ENCODE measurements around the gene DGKE. TPM values are rescaled to one million over a fixed set of nuclear protein-coding genes. Genes with fewer than 3 reads are reported as not detected.

Gene DGKE
- total RNA-seq, 4 donors from 2014 or later: 1.7 to 10.7 (median 7.9) TPM

DNA sequence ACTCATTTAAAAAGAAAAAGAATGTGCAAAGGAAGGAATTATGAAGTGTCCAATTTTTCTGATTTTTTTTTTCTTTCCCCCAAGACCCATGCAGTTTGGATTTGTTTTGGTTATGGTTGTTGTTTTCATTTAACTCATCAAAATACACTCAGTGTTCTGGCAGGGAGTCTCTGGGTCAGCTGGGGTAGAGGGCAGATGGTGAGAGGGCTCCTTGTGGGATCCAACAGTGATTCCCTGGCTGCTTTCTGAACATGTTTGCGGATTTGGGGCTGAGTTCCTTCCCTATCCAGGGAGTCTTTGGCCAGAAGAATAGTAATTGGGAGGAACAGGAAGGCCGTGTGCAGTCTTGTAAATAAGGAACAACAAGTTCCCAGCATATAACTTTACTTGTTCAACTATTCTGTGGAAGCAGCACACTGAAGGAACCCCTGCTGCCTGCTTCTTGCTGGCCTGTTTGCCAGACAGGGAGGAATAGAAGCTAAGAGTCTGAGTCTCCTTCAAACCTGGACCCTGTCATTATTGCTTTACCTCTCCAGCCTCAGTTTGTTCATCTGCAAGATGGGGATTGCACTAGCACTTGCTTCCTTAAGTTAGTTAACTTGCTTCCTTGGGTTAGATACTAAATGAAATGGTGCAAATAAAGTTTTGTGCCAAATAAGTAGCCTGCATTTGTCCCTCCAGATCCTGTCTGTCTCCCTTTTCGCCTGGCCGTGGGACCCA is 32.3 kb upstream of the DGKE start:
- Histone ChIP-seq H3K36me3 (no peaks in the 10 kb centered on the region), H3K27ac (no peak overlapping the region), H3K4me1 (peaks cover 0 to 26% (median 6%) of the 10 kb centered on the region in 3 donors), H3K4me3 (no peak overlapping the region), H3K9me3 (no peaks in the 10 kb centered on the region), H3K27me3 (no peaks in the 10 kb centered on the region)
- 85 to 87% methylated on average over 4 of the region's 4 CpGs for WGBS, 2 donors
- TF ChIP-seq, protein P1, sequence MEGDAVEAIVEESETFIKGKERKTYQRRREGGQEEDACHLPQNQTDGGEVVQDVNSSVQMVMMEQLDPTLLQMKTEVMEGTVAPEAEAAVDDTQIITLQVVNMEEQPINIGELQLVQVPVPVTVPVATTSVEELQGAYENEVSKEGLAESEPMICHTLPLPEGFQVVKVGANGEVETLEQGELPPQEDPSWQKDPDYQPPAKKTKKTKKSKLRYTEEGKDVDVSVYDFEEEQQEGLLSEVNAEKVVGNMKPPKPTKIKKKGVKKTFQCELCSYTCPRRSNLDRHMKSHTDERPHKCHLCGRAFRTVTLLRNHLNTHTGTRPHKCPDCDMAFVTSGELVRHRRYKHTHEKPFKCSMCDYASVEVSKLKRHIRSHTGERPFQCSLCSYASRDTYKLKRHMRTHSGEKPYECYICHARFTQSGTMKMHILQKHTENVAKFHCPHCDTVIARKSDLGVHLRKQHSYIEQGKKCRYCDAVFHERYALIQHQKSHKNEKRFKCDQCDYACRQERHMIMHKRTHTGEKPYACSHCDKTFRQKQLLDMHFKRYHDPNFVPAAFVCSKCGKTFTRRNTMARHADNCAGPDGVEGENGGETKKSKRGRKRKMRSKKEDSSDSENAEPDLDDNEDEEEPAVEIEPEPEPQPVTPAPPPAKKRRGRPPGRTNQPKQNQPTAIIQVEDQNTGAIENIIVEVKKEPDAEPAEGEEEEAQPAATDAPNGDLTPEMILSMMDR (IDR thresholded peaks at IDR 0.05): no peak
- TF ChIP-seq POLR2A (IDR thresholded peaks at IDR 0.05): no peak
- intact Hi-C loops (cut with DNase I): no loop called here
- no peak for DNase-seq

GRCh38 chr17:56803071-56803470 is 30.9 kb upstream of the DGKE start:
- H3K27ac ChIP-seq: no peak overlapping the region
- intact Hi-C loops (cut with DNase I): no loop called here
- H3K4me3 ChIP-seq: no peak overlapping the region
- WGBS, 2 donors: 63 to 64% methylated on average over 1 of the region's 1 CpG
- DNase-seq: no peak
- TF ChIP-seq, protein P1 (IDR thresholded peaks at IDR 0.05): no peak
- no peak for TF ChIP-seq POLR2A (IDR thresholded peaks at IDR 0.05)
- H3K27me3 ChIP-seq: no peaks in the 10 kb centered on the region
- H3K4me1 ChIP-seq: peaks cover 0 to 41% (median 8%) of the 10 kb centered on the region in 3 donors
- H3K36me3 ChIP-seq: no peaks in the 10 kb centered on the region
- H3K9me3 ChIP-seq: no peaks in the 10 kb centered on the region

- no peaks in the 10 kb centered on the region for H3K9me3 ChIP-seq
- H3K4me3 ChIP-seq: no peak overlapping the region
- H3K27me3 ChIP-seq: no peaks in the 10 kb centered on the region
- intact Hi-C loops (cut with DNase I): no loop called here
- no peak for DNase-seq
- TF ChIP-seq, protein P1 (IDR thresholded peaks at IDR 0.05): no peak
- TF ChIP-seq POLR2A (IDR thresholded peaks at IDR 0.05): no peak
- H3K4me1 ChIP-seq: peaks cover 0 to 55% (median 10%) of the 10 kb centered on the region in 3 donors
- no peaks in the 10 kb centered on the region for H3K36me3 ChIP-seq
- peak overlapping the region in 2 of 4 donors; percentile 1 to 19 for H3K27ac ChIP-seq
- WGBS, 2 donors: 37 to 45% methylated on average over 3 of the region's 3 CpGs
These were observed 29.5 kb upstream of the DGKE start for GRCh38 chr17:56804454-56804853.

GRCh38 chr17:56806949-56807348 is 27.0 kb upstream of the DGKE start:
- peaks cover 0 to 64% (median 10%) of the 10 kb centered on the region in 3 donors for H3K4me1 ChIP-seq
- H3K4me3 ChIP-seq: no peak overlapping the region
- no peaks in the 10 kb centered on the region for H3K27me3 ChIP-seq
- intact Hi-C loops (cut with DNase I): no loop called here
- WGBS, 2 donors: 69 to 73% methylated on average over 4 of the region's 4 CpGs
- no peaks in the 10 kb centered on the region for H3K9me3 ChIP-seq
- no peaks in the 10 kb centered on the region for H3K36me3 ChIP-seq
- no peak overlapping the region for H3K27ac ChIP-seq
- DNase-seq: no peak
- no peak for TF ChIP-seq POLR2A (IDR thresholded peaks at IDR 0.05)
- TF ChIP-seq, protein P1 (IDR thresholded peaks at IDR 0.05): no peak

DNA sequence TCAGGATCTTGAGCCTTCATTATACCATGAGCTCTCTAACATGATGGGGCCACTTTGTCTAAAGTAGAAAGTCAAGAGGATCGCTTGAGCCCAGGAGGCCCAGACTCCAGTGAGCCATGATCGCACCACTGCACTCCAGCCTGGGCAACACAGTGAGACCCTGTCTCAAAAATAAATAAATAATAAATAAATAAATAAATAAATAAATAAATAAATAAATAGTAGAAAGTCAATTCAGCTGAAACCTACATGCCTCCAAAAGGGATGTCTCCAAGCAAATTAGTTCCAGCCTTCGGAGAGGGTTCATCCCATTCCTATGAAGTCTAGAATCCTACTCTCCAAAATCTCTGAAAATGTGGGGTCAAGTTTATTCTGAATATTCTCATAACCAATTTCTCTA is 26.2 kb upstream of the DGKE start:
- no peaks in the 10 kb centered on the region for H3K36me3 ChIP-seq
- no peaks in the 10 kb centered on the region for H3K9me3 ChIP-seq
- no peak for TF ChIP-seq POLR2A (IDR thresholded peaks at IDR 0.05)
- TF ChIP-seq, protein P1 (IDR thresholded peaks at IDR 0.05): no peak
- H3K4me1 ChIP-seq: peaks cover 0 to 62% (median 10%) of the 10 kb centered on the region in 3 donors
- H3K4me3 ChIP-seq: no peak overlapping the region
- intact Hi-C loops (cut with DNase I): no loop called here
- DNase-seq: no peak
- WGBS, 2 donors: 97 to 99% methylated on average over 3 of the region's 3 CpGs
- peak overlapping the region in 2 of 4 donors; percentile 56 to 70 for H3K27ac ChIP-seq
- H3K27me3 ChIP-seq: no peaks in the 10 kb centered on the region

Data from esophagus squamous epithelium (tissue), 5 donors.